GM19025 (cell line): Measurements from ENCODE around the gene SGF29.
"Not testable (repeated sequence)": the region's sequence is repeated elsewhere in the genome, so short reads cannot be mapped to it uniquely, and the experiment has no call there.

Experiments used
- ATAC-seq: cut with Tn5 transposase; IDR thresholded peaks from one replicate; pipeline ENCODE4 v1.9.1; 2021; ENCODE audit warnings: mild to moderate bottlenecking, low read depth, moderate library complexity; ENCODE audit not compliant: unreplicated experiment

The SGF29 gene

DNA sequence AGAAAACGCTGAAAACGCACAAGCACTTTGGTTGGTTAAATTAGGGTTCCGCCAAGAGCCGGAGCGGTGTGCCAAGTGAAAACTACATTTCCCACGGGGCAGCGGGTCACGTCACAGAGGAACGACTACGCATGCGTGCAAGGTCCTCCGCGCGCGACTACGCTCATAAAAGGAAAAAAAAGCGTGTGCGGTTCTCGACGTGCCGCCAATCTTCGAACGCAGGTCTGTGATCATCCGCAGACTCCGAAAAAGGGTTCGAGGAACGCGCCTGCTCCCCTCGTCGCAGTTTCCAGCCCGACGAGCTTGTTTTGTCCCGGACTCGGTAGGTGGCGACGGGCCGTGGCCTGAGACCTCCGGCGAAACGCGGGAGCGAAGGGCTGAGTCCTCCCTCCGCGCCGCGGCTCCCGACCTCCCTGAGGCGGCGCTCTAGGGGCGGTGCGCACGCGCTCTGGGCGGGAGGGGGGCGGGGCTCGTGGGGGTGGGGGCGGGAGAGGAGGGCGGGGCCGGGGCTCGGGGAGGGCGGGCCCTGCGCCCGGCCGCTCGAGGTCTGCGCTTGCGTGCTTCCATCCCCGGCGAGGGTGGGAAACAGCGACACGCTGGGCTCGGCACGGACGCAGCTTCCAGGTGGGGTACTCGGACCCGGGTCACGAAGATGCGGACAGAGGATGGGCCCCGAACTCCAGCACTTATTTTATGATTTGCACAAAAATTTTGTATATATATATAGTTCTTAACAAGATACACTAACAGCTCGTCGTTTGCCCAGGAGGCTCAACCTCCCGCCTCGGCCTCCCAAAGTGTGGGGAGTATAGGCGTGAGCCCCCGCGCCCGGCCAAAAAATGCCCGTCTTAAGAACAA lies at the start of gene SGF29:
SGF29 (plus strand) TSS at position 145 of the 858 bp plus-strand sequence. CDS start 27,150 bp downstream, outside the sequence.
- peak; percentile 68 for ATAC-seq

DNA sequence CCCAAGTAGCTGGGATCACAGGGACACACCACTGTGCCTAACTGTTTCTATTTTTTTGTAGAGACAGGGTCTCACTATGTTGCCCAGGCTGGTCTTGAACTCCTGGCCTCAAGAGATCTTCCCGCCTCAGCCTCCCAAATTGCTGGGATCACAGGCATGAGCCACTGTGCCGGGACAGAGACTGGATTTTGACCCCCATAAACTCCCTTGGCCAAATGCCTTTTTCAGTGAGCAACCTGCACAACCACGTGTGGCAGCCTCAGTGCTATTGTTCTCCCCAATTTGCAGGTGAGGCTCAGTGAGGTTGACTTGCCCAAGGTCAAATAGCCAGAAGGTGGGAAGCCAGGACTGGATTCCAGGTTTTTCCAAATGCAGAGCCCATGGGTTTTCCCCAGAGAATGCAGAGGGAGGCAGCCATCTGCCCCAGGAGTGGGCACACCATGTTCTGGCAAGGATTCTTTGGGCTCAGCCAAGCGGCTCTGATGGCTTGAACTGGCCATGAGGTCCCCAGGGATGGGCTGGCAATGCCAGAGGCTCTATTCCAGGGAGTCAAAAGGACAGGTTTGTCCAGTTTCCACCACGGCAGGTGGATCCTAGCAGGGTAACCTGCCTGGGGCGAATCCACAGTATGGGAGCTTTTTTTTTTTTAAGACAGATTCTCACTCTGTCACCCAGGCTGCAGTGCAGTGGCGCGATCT lies 48.9 kb upstream of the SGF29 start:
- no peak for ATAC-seq

DNA sequence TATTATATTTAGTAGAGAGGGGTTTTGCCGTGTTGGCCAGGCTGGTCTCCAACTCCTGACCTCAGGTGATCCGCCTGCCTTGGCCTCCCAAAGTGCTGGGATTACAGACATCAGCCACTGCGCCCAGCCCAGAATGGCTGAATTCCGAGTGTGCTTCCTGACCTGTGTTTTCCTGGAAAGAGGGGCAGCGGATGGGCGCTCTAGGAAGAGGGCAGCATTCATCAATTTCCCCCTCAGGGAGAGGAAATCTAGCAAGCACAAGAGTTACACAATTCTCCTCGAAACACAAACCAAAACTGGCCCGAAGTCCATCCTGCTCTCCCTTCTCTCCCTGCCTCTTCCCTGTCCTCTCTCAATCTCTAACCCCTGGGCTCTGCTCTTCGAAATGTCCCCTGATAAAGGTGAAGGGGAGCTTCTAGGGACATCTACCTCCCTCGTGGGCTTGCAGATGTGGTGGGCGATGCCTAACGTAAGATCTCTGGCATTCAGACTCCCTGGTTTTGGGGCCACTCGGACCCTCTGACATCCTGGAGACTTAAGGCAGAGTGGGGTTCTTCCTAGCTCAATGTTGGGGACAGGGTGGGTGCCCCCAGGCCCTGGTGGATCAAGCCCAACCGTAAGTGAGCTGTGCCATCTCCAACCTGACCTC lies 48.1 kb upstream of the SGF29 start:
- ATAC-seq, result no peak

- ATAC-seq, result no peak
Observed at GRCh38 chr16:28511031-28511430, 42.7 kb upstream of the SGF29 start.

- no peak for ATAC-seq
Observed at GRCh38 chr16:28511801-28512789, 41.6 kb upstream of the SGF29 start.

DNA sequence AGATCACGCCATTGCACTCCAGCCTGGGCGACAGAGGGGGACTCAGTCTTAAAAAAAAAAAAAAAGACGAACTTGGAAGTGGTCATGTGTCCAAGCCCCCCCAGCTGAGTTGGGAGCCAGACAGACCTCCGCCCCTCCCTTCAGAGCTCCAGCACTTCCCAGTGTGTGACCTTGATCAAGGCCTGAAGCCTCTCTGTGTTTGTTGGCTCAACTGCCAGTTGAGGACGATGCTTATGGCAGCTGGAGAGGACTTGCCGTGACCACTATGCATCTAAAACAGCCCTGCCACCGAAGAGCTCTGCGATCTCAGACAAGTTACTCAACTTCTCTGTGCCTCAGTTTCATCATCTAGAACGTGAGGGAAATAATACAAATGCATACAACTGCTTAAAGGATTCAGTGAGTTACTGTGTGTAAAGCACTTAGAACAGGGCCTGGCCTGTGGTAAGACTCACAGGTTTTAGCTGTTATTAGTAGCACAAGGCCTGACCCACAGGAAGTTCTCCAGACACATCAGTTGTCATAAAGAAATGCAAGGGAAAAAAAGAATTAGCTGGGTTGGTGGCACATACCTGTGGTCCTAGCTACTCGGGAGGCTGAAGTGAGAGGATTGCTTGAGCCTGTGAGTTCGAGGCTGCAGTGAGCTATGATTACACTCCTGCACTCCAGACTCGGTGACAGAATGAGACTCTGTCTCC lies 40.1 kb upstream of the SGF29 start:
- ATAC-seq, result no peak

GRCh38 chr16:28514246-28514645 lies 39.5 kb upstream of the SGF29 start:
- no peak for ATAC-seq

DNA sequence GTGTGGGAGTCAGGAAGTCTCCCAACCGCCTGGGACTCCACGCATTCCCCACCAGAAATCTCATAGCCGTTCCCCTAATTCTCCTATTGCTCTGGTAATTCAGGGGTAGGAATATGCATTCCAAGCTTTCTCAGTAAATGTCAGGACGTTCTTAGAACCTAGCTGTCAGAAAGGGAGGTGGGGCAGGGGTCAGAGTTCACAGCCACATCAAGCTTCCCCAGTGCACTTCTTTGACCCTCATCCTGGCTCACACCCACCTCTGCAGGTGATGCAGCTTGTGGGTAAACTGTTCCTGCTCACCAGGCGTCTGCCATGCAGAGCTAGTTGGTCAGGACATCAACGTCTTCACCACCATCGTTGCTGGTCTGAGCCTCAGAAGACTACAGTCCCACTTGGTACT lies 33.0 kb upstream of the SGF29 start:
- no peak for ATAC-seq

DNA sequence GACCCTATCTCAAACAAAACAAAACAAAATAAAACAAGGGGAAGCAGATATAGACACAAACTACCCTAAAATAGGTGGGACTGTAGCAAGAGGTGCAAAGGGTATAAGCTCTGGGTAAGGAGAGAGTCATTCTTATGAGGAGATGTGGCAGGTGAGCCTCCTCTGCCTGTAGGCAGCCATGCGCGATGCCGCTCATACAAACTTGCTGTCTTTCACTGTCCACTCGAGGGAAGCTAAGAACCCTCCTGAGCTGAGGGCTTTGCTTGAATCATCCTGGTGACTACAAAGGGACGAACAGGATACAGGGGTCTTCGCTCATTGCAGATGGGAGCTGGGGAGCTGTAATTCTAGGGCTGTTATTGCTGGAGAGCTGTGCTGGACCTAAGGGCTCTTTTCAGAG lies 32.3 kb upstream of the SGF29 start:
- no peak for ATAC-seq

DNA sequence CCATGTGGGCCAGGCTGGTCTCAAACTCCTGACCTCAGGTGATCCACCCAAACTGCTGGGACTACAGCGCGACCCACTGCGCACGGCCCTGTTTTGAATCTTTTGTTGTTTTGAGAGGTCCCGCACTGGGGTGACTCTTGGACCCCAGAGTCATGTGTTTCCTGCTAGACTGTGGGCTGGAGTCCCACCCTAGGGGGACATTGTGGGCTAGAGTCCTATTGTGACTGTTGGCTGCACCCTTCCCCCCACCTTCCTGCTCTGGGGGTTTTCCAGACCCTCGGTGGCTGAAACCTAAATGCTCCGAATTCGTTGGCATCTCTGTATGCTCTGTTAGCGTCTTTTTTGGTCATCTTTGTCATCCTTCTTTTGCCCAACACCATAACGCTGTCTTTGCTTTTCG lies 30.9 kb upstream of the SGF29 start:
- ATAC-seq, result no peak

DNA sequence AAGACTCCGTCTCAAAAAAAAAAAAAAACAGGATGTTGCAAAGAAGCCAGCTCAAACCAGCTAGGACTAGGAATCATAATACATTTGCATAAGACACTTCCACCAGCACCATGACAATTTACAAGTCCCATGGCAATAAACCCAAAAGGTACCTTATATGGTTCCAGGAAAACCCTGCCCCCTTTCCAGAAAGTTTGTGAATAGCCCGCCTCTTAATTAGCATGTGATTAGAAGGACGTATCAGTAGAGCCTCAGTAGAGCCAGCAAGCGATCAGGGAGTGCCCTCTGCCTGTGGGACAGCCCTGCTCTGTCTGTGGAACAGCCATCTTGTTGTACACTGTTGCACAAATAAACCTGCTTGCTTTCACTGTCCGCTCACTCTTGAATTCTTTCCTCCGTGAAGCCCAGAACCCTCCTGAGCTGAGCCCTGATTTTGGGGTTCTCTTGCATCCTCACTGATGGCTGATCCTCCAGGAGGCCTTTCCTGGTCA lies 29.0 kb upstream of the SGF29 start:
- no peak for ATAC-seq

DNA sequence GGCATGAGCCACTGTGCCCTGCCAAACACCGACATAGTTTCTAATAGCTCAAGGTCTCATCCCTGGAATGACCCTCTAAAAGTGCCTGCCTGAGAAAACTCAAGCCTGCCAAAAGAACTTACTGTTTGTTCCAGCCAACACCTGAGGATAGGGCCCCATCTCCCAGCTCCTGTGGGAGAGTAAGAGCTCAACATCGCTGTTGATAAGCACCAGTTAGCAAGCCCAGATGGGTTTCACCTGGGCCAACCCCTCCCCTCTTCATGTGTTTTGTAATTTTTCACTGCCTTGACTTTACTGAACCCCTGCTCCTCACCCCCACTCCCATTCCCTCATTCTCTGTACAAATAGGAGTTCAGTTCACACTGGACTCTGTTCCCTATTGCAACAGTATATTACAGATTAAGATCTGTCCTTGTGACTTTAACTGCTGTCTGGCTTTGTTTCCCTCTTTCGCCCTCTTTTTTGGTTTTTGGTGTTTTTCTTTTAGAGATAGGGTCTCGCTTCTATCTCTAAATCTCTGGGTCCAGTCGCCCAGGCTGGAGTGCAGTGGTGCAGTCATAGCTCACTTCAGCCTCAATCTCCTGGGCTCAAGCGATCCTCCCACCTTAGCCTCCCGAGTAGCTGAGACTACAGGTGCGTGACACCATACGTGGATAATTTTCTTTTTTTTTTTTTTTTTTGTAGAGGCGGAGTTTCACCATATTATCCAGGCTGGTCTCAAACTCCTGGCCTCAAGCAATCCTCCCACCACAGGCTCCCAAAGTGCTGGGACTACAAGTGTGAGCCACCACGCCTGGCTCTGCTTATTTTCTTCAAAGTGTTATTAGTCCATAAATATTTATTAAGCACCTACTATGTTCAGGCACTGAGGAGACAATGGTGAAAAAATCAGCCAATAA lies 27.3 kb upstream of the SGF29 start:
- ATAC-seq, result no peak

DNA sequence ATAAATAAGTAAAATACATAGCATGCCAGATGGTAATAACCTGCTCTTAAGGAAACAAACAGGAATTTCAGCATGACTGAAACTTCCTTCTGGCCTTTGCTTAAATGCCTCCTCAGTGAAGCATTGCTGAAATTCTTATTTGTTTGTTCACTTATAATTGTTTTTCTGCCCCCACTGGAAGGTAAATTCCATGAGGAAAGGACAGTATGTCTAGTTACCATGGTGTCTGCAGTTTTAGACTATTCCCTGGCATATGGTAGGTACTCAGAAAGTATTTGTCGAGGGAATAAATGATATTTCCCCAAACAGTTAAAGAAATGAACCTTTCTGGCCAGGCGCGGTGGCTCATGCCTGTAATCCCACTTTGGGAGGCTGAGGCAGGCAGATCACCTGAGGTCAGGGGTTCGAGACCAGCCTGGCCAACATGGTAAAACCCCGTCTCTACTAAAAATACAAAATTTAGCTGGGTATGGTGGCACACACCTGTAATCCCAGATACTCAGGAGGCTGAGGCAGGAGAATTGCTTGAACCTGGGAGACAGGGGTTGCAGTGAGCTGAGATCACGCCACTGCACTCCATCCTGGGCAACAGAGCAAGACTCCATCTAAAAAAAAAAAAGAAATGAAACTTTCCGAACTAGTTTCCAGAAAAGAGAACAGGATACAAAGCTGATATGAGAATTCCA lies 26.5 kb upstream of the SGF29 start:
- not testable (repeated sequence) for ATAC-seq

DNA sequence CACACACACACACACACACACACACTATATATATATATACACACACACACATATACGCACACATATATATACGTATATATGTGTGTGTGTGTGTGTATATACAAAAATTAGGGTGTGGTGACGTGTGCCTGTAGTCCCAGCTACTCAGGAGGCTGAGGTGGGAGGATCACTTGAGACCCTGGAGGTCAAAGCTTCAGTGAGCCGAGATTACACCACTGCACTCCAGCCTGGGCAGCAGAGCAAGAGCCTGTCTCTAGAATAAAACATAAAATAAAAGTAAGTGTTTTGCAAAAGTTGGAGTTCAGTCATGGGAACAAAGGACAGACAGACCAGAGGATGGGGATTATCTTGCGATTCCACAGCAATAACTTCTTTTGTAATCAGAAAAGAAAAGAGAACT lies 25.7 kb upstream of the SGF29 start:
- ATAC-seq, result no peak

DNA sequence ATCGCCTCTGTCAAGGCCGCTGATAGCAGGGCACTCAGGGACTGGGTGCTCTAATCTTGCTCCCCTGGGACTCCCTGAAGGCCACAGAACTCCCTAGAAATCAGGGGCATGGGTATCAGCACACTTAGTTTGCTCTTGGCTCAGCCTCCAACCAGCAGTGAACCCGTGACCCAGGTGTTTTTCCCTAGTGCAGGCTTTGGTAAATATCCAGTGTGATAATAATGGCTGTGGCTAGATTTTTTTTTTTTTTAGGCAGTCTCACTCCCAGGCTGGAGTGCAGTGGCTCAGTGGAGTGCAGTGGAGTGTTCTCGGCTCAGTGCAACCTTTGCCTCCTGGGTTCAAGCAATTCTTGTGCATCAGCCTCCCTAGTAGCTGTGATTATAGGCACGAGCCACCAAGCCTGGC lies 25.3 kb upstream of the SGF29 start:
- no peak for ATAC-seq

- ATAC-seq, result no peak
Observed at GRCh38 chr16:28529124-28529523, 24.6 kb upstream of the SGF29 start.

GRCh38 chr16:28531777-28532744 lies 21.7 kb upstream of the SGF29 start:
- ATAC-seq, result no peak
